AG04450 (cell line): ENCODE data around the gene NPM1. TPM values are rescaled to one million over a fixed set of nuclear protein-coding genes. Genes with fewer than 3 reads are reported as not detected.

Experiments used
- CTCF ChIA-PET: fragments of 300-600, 350-600 bp; formaldehyde crosslinking; extraction: SDS; loops from one replicate; lab custom pipeline; 2022; ENCODE audit warnings: antibody characterized with exemption, inconsistent platforms; lab: Charles Lee
- POLR2A ChIA-PET: fragments of 350-600 bp; formaldehyde crosslinking; extraction: SDS; loops from one replicate; lab custom pipeline; 2021; ENCODE audit warnings: antibody characterized with exemption, inconsistent platforms; lab: Yijun Ruan, JAX
- DNase-seq: peaks from one replicate; pipeline ENCODE4 v3.0.0-alpha.2; 2011; ENCODE audit warnings: low read depth, low spot score
- H3K27ac ChIP-seq: one replicate; pipeline ENCODE4 v1.5.1; 2012; ENCODE audit warnings: low read depth, low read length, control low read depth
- H3K27me3 ChIP-seq: one replicate; pipeline ENCODE4 v1.6.0; 2012; ENCODE audit warnings: low read length; ENCODE audit not compliant: control insufficient read depth, insufficient read depth
- H3K4me3 ChIP-seq: 2 replicates; pipeline ENCODE4 v1.5.1; 2011; ENCODE audit warnings: mild to moderate bottlenecking, low read depth, low read length, control low read depth
- H3K9me3 ChIP-seq: 2 replicates; pipeline ENCODE4 v1.5.1; 2012; ENCODE audit warnings: low read length; ENCODE audit not compliant: control insufficient read depth, insufficient read depth
- CTCF ChIP-seq: IDR thresholded peaks from 2 replicates; pipeline ENCODE4 v1.5.1; 2011; ENCODE audit warnings: low read depth, low read length, control low read depth, inconsistent platforms
- polyA plus RNA-seq: library from polyadenylated mRNA; depleted of rRNA; stranded (reverse); fragments of >200 nt; gene quantifications from 2 replicates; pipeline ENCODE4 v1.2.3, GENCODE V29; 2011

Gene NPM1
- polyA plus RNA-seq, 1 experiment, result 2,664 TPM

GRCh38 chr5:171386006-171386671, 1.5 kb upstream of the NPM1 start:
- Histone ChIP-seq H3K27me3 (no peaks in the 10 kb centered on the region), H3K4me3 (no peak overlapping the region), H3K9me3 (no peaks in the 10 kb centered on the region; the same call in 1 of the 2 replicates), H3K27ac (no peak overlapping the region)
- ChIA-PET POLR2A (interaction anchor here (1.1 kb wide), 1 partner anchor 15 kb away, joined by 3 read pairs; no protein-coding TSS in a partner anchor), CTCF (interaction anchor here (1.2 kb wide), 1 partner anchor 44 kb away, joined by 3 read pairs; no protein-coding TSS in a partner anchor)
- DNase-seq, result no peak
- TF ChIP-seq CTCF, result no peak

- DNase-seq, result no peak
- H3K27ac ChIP-seq, result peak overlapping the region; percentile 89
- CTCF ChIA-PET, result interaction anchor here (1.2 kb wide), 1 partner anchor 45 kb away, joined by 3 read pairs; no protein-coding TSS in a partner anchor
These were observed 746 bp upstream of the NPM1 start for GRCh38 chr5:171386861-171387344.

GRCh38 chr5:171387970-171388815, 544 bp downstream of the NPM1 start:
- TF ChIP-seq CTCF, result no peak
- H3K4me3 ChIP-seq, result peak overlapping the region; percentile 98
- H3K27ac ChIP-seq, result peak overlapping the region; percentile 86
- no peaks in the 10 kb centered on the region; the same call in 1 of the 2 replicates for H3K9me3 ChIP-seq
- ChIA-PET CTCF (interaction anchor here (1.1 kb wide), 1 partner anchor 180 kb away, joined by 3 read pairs; no protein-coding TSS in a partner anchor), POLR2A (interaction anchor here (0.5 to 1.3 kb wide), 8 partner anchors 13 to 671 kb away, joined by 3 to 9 read pairs (median 3); partner anchors contain the start of gene FBXW11)
- peak; percentile 33 for DNase-seq
- no peaks in the 10 kb centered on the region for H3K27me3 ChIP-seq

More at GRCh38 chr5:171386861-171387344, 746 bp upstream of the NPM1 start:
- POLR2A ChIA-PET, result interaction anchor here (0.7 to 1.1 kb wide), 7 partner anchors 9 to 623 kb away, joined by 3 read pairs; no protein-coding TSS in a partner anchor
- H3K9me3 ChIP-seq, result no peaks in the 10 kb centered on the region; the same call in 1 of the 2 replicates
- TF ChIP-seq CTCF, result no peak
- H3K4me3 ChIP-seq, result peak overlapping the region; percentile 98
- no peaks in the 10 kb centered on the region for H3K27me3 ChIP-seq

- Histone ChIP-seq H3K4me3 (peak overlapping the region; percentile 98), H3K27me3 (no peaks in the 10 kb centered on the region), H3K9me3 (no peaks in the 10 kb centered on the region; the same call in 1 of the 2 replicates), H3K27ac (peak overlapping the region; percentile 86)
- no peak for TF ChIP-seq CTCF
- CTCF ChIA-PET, result interaction anchor here (1.1 kb wide), 1 partner anchor 181 kb away, joined by 3 read pairs; no protein-coding TSS in a partner anchor
- no peak for DNase-seq
- POLR2A ChIA-PET, result interaction anchor here (0.9 to 1.3 kb wide), 5 partner anchors 22 to 671 kb away, joined by 3 to 7 read pairs (median 3); partner anchors contain the start of gene FBXW11
These were observed 1.1 kb downstream of the NPM1 start for GRCh38 chr5:171388816-171389168.
